HFF-Myc (cell line): ENCODE results near the gene EFNB3.

ENCODE experiments used
- DNase-seq: peaks from one replicate; pipeline ENCODE4 v3.0.0-alpha.2; 2011; ENCODE audit warnings: low read depth; ENCODE audit errors: extremely low read depth
- H3K4me3 ChIP-seq: replicated peaks from 2 replicates; pipeline ENCODE4 v1.5.1; 2011; ENCODE audit warnings: low read depth, mild to moderate bottlenecking, control low read depth, low read length
- TF ChIP-seq, protein P1 (sequence below): IDR thresholded peaks from 2 replicates; pipeline ENCODE4 v1.5.1; 2012; ENCODE audit warnings: mild to moderate bottlenecking, low read depth, low read length, control low read depth; ENCODE audit errors: missing control alignments

Gene EFNB3

DNA sequence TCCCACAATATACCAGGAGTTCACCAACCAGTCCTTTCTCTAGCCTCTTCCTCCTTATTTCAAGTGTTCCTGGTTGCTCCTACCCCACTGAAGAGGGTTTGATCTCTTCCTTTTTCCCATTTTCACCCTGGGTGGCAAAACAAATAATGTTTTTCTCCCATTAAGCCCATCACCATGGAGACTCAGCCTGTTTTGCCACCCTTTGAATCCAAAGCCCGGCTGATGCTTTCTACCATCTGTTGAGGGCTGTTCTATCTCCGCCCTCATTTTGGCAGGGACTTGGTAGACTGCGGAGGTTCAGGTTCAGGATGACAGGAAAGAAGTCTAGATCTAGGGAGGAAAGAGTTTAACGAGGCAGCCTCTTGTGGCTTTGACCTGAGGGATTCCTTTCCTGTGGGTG is 15.1 kb downstream of the EFNB3 start:
- no peak overlapping the region for H3K4me3 ChIP-seq
- TF ChIP-seq, protein P1, sequence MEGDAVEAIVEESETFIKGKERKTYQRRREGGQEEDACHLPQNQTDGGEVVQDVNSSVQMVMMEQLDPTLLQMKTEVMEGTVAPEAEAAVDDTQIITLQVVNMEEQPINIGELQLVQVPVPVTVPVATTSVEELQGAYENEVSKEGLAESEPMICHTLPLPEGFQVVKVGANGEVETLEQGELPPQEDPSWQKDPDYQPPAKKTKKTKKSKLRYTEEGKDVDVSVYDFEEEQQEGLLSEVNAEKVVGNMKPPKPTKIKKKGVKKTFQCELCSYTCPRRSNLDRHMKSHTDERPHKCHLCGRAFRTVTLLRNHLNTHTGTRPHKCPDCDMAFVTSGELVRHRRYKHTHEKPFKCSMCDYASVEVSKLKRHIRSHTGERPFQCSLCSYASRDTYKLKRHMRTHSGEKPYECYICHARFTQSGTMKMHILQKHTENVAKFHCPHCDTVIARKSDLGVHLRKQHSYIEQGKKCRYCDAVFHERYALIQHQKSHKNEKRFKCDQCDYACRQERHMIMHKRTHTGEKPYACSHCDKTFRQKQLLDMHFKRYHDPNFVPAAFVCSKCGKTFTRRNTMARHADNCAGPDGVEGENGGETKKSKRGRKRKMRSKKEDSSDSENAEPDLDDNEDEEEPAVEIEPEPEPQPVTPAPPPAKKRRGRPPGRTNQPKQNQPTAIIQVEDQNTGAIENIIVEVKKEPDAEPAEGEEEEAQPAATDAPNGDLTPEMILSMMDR = no peak
- DNase-seq = no peak

DNA sequence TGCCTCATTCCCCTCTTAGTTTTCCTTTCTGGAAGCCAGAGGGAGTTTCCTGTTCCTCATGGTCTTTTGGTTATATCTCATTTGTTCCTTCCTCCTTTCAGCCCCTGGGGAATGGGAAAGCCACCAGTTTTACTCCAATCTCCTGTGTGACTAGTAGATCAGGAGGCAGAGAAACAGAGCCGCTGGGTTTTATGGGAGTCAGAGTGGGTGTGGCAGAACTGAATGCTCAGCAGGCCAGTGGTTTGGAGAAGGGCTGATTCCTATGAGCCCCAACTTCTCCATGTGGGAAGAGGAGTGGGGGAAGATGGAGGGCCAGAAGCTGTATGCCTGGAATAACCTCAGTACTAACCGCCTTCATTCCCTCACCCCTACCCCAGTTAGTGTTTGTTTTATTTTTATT is 16.6 kb downstream of the EFNB3 start:
- H3K4me3 ChIP-seq = no peak overlapping the region
- DNase-seq = no peak
- TF ChIP-seq, protein P1 = no peak

DNA sequence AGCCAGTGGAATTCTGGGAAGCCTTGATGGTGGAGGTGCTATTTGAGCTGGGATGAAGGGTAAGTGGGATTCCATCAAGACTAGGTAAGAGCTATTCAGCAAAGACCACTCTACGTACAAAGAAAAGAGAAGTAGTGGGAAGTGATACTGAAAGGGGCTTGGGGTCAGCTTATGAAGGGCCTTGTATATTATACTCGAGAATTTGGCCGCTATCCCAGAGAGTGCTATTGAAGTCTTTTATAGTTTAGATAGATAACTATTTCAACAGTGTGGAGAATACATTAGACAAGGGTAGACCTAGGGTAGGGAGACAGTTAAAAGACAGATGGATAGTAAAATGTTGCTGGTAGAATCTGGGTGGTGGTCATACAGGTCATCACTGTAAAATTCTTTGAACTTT is 22.9 kb downstream of the EFNB3 start:
- TF ChIP-seq, protein P1 = no peak
- DNase-seq = no peak
- H3K4me3 ChIP-seq = no peak overlapping the region

DNA sequence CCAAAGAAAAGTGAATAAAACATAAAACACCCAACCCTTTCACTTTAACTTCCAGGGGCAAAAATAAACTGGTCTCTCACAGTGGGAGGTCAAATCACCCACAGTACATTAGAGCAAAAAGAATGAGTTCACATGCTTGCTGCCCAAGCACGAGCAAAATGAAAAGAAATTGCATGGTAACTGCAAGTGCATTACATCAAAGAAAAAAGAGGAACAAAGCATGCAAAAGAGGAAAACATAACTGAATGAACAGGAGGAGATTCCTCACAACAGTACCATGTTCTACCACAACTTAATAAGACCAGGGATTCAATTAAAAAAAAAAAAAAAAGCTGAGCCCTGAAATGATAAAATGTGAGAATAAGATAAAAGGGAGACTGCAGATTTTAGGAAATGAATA is 24.8 kb downstream of the EFNB3 start:
- TF ChIP-seq, protein P1 = no peak
- H3K4me3 ChIP-seq = no peak overlapping the region
- no peak for DNase-seq

DNA sequence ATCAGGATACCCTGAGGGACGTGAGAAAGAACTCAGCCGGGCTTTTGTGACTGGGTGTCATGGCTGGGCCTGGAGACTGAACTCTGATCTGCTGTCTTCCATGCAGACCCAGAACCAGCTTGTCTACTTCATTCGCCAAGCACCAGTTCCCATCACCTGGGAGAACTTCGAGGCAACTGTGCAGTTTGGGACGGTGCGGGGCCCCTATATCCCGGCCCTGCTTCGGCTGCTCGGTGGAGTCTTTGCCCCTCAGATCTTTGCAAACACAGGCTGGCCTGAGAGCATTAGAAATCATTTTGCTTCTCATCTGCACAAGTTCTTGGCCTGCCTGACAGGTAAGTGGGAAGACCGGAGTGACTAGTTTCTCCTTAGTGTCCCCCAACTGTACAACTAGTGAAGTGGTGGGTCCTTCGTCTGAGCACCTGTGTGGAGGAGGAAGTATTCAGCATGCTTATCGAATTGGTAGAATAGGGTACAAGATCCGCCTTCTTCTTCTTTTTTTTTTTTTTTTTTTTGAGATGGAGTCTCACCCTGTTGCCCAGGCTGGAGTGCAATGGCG is 28.1 kb downstream of the EFNB3 start:
- no peak for DNase-seq
- H3K4me3 ChIP-seq = no peak overlapping the region
- TF ChIP-seq, protein P1 = no peak

DNA sequence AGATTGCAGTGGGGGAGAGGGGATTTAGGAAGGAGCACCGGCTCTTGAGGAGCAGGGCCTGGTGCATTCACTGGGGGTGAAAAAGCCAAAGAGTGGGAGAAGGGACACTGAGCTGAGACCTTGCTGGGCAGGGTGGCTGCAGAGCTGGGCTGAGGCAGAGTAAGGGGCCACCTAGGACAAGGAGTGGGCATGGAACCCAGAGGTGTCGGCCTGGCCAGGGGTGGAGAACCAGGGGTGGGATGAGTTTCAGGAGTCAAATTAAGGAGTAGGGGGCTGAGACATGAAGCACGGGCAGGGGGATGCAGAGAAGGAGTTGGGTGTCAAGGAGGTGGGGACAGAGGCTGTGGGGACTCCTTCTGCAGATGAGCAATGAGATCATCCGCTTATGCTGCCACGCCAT is 32.6 kb downstream of the EFNB3 start:
- TF ChIP-seq, protein P1 = no peak
- no peak overlapping the region for H3K4me3 ChIP-seq
- no peak for DNase-seq

DNA sequence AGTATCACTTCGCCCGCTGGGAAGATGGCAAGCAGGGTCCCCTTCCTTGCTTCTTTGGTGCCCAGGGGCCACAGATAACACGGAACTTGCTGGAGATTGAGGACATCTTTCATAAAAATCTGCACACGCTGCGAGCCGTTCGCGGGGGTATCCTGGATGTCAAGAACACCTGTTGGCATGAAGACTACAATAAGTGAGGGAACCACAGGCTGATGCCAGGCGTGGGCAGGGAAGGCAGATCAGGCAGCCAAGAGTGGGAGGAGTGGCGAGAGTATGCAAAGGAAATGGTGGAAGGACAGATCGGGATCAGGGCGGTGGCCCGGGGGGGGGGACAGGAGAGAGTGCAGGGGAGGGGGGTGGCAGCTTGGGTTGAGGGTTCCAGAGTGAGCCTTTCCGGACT is 34.7 kb downstream of the EFNB3 start:
- DNase-seq = no peak
- no peak overlapping the region for H3K4me3 ChIP-seq
- TF ChIP-seq, protein P1 = no peak
